DND-41 (cell line): ENCODE measurements around the gene RNU5D-1.
"Not testable (repeated sequence)": the region's sequence is repeated elsewhere in the genome, so short reads cannot be mapped to it uniquely, and the experiment has no call there.

Experiments
- ATAC-seq: fragments of 200-7000 bp; cut with Tn5 transposase; 3 replicates; pipeline ENCODE4 v1.9.1; 2021; ENCODE audit warnings: low read depth; ENCODE audit not compliant: insufficient read depth
- DNase-seq: peaks from one replicate; pipeline ENCODE4 v3.0.0-alpha.2; 2020
- H2AFZ ChIP-seq: 2 replicates; pipeline ENCODE4 v1.6.0; 2012; ENCODE audit warnings: low read depth, low read length
- H3K27ac ChIP-seq: 2 replicates; pipeline ENCODE4 v1.5.1; 2012; ENCODE audit warnings: low read length, inconsistent platforms
- H3K27me3 ChIP-seq: fragments of 200-600 bp; sonication (generic); 2 replicates; pipeline ENCODE4 v1.6.0; 2012; ENCODE audit warnings: low read length, mild to moderate bottlenecking, inconsistent platforms; ENCODE audit not compliant: insufficient read depth, poor library complexity
- H3K36me3 ChIP-seq: 2 replicates; pipeline ENCODE4 v1.5.1; 2012; ENCODE audit warnings: low read length, inconsistent platforms; ENCODE audit not compliant: insufficient read depth
- H3K4me1 ChIP-seq: 2 replicates; pipeline ENCODE4 v1.5.1; 2012; ENCODE audit warnings: mild to moderate bottlenecking, low read length; ENCODE audit not compliant: insufficient read depth
- H3K4me2 ChIP-seq: 2 replicates; pipeline ENCODE4 v1.6.0; 2012; ENCODE audit warnings: mild to moderate bottlenecking, moderate library complexity, low read length, inconsistent platforms; ENCODE audit not compliant: insufficient read depth
- H3K4me3 ChIP-seq, 2 experiments: fragments of 200-600 bp in 1 of 2; shearing (Covaris generic) in 1 of 2; 2 replicates each; pipeline ENCODE4 v1.5.1; 2012 to 2016; ENCODE audit warnings: inconsistent platforms in 2 of 2, low read length in 2 of 2, mild to moderate bottlenecking in 2 of 2, low read depth in 1 of 2, moderate library complexity in 1 of 2
- H3K79me2 ChIP-seq: 2 replicates; pipeline ENCODE4 v1.6.0; 2012; ENCODE audit warnings: low read length, inconsistent platforms; ENCODE audit not compliant: insufficient read depth
- H3K9ac ChIP-seq: 2 replicates; pipeline ENCODE4 v1.6.0; 2012; ENCODE audit warnings: low read depth, mild to moderate bottlenecking, inconsistent platforms, low read length, moderate library complexity
- H3K9me3 ChIP-seq: 2 replicates; pipeline ENCODE4 v1.5.1; 2012; ENCODE audit warnings: low read length, moderate library complexity, mild to moderate bottlenecking, inconsistent platforms; ENCODE audit not compliant: insufficient read depth, severe bottlenecking
- H4K20me1 ChIP-seq: 2 replicates; pipeline ENCODE4 v1.6.0; 2012; ENCODE audit warnings: low read length; ENCODE audit not compliant: insufficient read depth
- CTCF ChIP-seq: IDR thresholded peaks from 2 replicates; pipeline ENCODE4 v1.5.1; 2012; ENCODE audit warnings: borderline replicate concordance, low read length, moderate library complexity, mild to moderate bottlenecking; ENCODE audit not compliant: poor library complexity, severe bottlenecking; ENCODE audit errors: extremely low read depth
- EZH2 ChIP-seq: IDR thresholded peaks from 3 replicates; pipeline ENCODE4 v1.6.1; 2012; ENCODE audit warnings: borderline replicate concordance, low read depth, mild to moderate bottlenecking, moderate library complexity, low read length, inconsistent platforms; ENCODE audit not compliant: severe bottlenecking

RNU5D-1 gene

DNA sequence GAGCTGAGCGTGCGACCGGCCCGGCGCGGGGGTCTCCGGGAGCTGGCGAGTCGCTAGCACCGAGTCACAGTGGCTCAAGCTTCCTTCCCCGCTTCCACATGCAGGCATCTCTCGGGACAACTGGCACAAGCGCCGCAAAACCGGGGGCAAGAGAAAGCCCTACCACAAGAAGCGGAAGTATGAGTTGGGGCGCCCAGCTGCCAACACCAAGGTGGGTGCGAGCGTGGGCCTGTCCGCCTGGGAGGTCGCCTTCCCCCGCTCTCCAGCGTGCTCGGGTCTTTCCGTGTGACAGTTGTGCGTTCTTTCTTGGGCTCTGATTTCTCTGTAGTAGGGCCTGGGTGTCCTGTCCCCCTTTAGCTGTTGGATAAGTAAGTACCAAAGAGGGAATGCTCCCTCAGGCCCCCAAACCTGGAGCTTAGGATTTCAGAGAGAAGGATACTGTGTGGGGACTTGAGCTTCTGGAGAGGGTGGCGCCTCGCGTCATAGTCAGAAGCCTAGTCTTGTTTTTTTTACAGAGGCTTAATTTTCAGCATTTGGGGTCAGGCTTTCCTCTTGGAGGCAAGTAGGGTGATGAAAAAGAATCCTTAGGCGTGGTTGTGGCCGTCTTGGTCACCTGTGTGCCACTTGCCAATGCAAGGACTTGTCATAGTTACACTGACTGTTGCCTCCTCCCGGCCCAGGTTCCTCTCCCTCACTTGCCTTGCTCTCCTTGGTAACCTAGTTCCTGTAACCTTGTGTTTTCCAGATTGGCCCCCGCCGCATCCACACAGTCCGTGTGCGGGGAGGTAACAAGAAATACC is 45.2 kb upstream of the RNU5D-1 start:
- Histone ChIP-seq H3K9ac (peak overlapping the region; percentile 89), H3K4me1 (peaks cover 34% of the 10 kb centered on the region), H3K27ac (peak overlapping the region; percentile 87), H3K79me2 (peaks cover 46% of the 10 kb centered on the region), H3K4me3 (peak overlapping the region; percentile 91), H2AFZ (peak overlapping the region; percentile 99), H3K4me2 (peak overlapping the region; percentile 86), H3K9me3 (no peaks in the 10 kb centered on the region), H3K36me3 (peaks cover 53% of the 10 kb centered on the region), H3K27me3 (no peaks in the 10 kb centered on the region), H4K20me1 (peaks cover 31% of the 10 kb centered on the region)
- no peak for TF ChIP-seq CTCF
- ATAC-seq, result peak; percentile 30
- DNase-seq, result peak; percentile 58

DNA sequence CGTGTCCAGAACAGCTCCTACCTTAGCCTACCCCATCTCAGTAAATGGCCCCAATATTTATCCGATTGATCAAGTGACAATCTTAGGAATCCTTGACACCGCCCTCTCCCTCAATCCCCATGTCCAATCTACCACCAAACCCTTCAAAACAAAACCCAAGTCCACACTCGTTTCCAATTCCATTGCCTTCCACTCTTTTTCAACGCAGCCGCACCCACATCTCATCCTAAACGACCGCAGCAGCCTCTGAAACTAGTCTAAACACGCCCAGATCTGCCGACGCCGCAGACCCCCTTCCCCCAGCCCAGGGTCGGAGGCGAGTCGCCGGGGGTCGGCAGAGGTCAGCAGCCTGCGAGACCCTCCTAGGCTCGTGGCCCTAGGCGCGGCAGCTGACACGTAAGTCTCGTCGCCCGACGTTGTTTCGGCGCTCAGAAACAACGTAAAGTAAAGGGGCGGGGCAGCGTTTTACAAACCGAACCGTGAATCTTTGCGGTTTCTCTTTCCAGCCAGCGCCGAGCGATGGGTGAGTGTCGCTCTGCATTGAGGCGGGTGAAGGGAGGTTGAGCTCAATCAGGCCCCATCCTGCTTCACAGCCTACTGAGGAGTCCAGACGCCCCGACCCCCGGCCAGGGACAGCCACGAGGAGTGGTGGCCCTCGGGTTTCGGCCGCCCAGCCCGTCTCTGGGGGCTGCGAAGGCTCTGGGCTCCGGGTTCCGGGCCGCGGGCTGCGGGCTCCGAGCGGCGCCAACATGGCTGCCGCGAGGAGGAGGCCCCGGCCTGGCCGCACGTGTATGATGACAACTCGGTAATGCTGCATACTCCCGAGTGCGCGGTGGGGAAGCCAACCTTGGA is 44.3 kb upstream of the RNU5D-1 start, which contains the start of gene RPS8:
Gene RPS8 (plus strand): TSS at position 463 of the 852 bp plus-strand sequence. CDS start 57 bp downstream, at position 520.
- Histone ChIP-seq H3K4me2 (peak within 1 kb of the TSS; percentile 86), H3K9ac (peak within 1 kb of the TSS; percentile 89), H3K27me3 (no peaks in the 10 kb centered on the region), H3K9me3 (no peaks in the 10 kb centered on the region), H3K36me3 (peaks cover 45% of the 10 kb centered on the region), H3K4me3 (peak within 1 kb of the TSS; percentile 91), H3K4me1 (peaks cover 34% of the 10 kb centered on the region), H2AFZ (peak within 1 kb of the TSS; percentile 99), H3K27ac (peak within 1 kb of the TSS; percentile 87), H3K79me2 (peaks cover 46% of the 10 kb centered on the region), H4K20me1 (peaks cover 31% of the 10 kb centered on the region)
- TF ChIP-seq CTCF, result no peak
- TF ChIP-seq EZH2, result no peak
- ATAC-seq (peak; percentile 82), DNase-seq (peak; percentile 92)

DNA sequence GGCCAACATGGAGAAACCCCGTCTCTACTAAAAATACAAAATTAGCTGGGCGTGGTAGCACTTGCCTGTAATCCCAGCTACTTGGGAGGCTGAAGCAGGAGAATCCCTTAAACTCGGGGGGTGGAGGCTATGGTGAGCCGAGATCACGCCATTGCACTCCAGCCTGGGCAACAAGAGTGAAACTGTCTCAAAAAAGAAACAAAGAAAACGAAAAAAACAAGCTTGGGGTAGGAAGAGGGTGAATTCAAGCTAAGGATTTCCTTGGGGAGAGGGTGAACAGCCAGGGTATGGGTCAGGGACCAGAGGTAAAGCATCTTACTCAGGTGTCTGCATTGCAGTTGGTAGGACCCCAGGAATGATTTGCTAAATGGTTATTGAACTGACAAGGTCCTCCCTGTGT is 35.5 kb upstream of the RNU5D-1 start:
- H2AFZ ChIP-seq, H3K4me1 ChIP-seq, ATAC-seq, H3K79me2 ChIP-seq, H3K4me3 ChIP-seq, DNase-seq, H3K9ac ChIP-seq, H4K20me1 ChIP-seq, H3K27me3 ChIP-seq, H3K4me2 ChIP-seq, H3K27ac ChIP-seq, H3K9me3 ChIP-seq: not testable (repeated sequence)
- peaks cover 63% of the 10 kb centered on the region for H3K36me3 ChIP-seq

- no peak overlapping the region for H3K4me3 ChIP-seq
- no peaks in the 10 kb centered on the region for H3K9me3 ChIP-seq
- peaks cover 93% of the 10 kb centered on the region for H3K36me3 ChIP-seq
- H3K4me2 ChIP-seq, result no peak overlapping the region
- DNase-seq (no peak), ATAC-seq (no peak)
- no peaks in the 10 kb centered on the region for H3K27me3 ChIP-seq
- H4K20me1 ChIP-seq, result no peaks in the 10 kb centered on the region
- no peak overlapping the region for H2AFZ ChIP-seq
- no peaks in the 10 kb centered on the region for H3K4me1 ChIP-seq
- TF ChIP-seq EZH2 (no peak), CTCF (no peak)
- no peak overlapping the region for H3K9ac ChIP-seq
- no peaks in the 10 kb centered on the region for H3K79me2 ChIP-seq
- no peak overlapping the region for H3K27ac ChIP-seq
Observed at GRCh38 chr1:44760876-44761275, 29.9 kb upstream of the RNU5D-1 start.
